ENCODE data around the gene TPI1. TPM values are rescaled to one million over a fixed set of nuclear protein-coding genes. Genes with fewer than 3 reads are reported as not detected.

Gene TPI1
- polyA plus RNA-seq, 1 of the 3 experiments (the other 2 are of a cell fraction), result 1,175 TPM

GRCh38 chr12:6827437-6827911, 39.9 kb upstream of the TPI1 start:
- CTCF ChIA-PET, result interaction anchor here (1.0 to 14.1 kb wide), 7 partner anchors 8 to 93 kb away, joined by 3 to 246 read pairs (median 55); partner anchors contain the start of genes CDCA3, GNB3, MLF2 and PTMS
- peak overlapping the region in 1 of 2 experiments; percentile 18; a peak in 1 of 4 replicates for H3K4me3 ChIP-seq (ENCODE audit: low read depth in 2 of 2, low read length in 1 of 2)
- no peak for TF ChIP-seq REST (IDR thresholded peaks at IDR 0.05; ENCODE audit: low read depth, low read length)
- peak; percentile 38; the same call in 1 of the 2 replicates for TF ChIP-seq USF2 (IDR thresholded peaks at IDR 0.05; ENCODE audit: borderline replicate concordance, low read depth, low read length)
- TF ChIP-seq YY1 (IDR thresholded peaks at IDR 0.05; ENCODE audit: low read depth), result no peak
- TF ChIP-seq RAD21 (IDR thresholded peaks at IDR 0.05; ENCODE audit: low read length), result no peak
- TF ChIP-seq NRF1 (IDR thresholded peaks at IDR 0.05; ENCODE audit: low read depth, low read length), result no peak
- TF ChIP-seq USF1 (IDR thresholded peaks at IDR 0.05; ENCODE audit: borderline replicate concordance, low read depth), result peak; percentile 82; the same call in 1 of the 2 replicates
- TF ChIP-seq TCF12 (IDR thresholded peaks at IDR 0.05), result no peak
- no peak for TF ChIP-seq NFIC (IDR thresholded peaks at IDR 0.05; ENCODE audit: borderline replicate concordance)
- TF ChIP-seq JUND (IDR thresholded peaks at IDR 0.05), result no peak
- no peak for TF ChIP-seq MEF2A (IDR thresholded peaks at IDR 0.05; ENCODE audit: borderline replicate concordance, low read depth)
- TF ChIP-seq EZH2phosphoT487 (IDR thresholded peaks at IDR 0.05; ENCODE audit: borderline replicate concordance, low read depth), result no peak
- no peak for TF ChIP-seq GABPA (IDR thresholded peaks at IDR 0.05; ENCODE audit: low read depth)
- no peak for TF ChIP-seq EP300 (IDR thresholded peaks at IDR 0.05; ENCODE audit: borderline replicate concordance in 1 of 2, low read depth in 1 of 2, low read length in 1 of 2)
- TF ChIP-seq GATA2 (CRISPR knock-in tag; IDR thresholded peaks at IDR 0.05), result no peak
- TF ChIP-seq CHD2 (IDR thresholded peaks at IDR 0.05; ENCODE audit: low read length, partially characterized antibody), result peak; percentile 28
- peak; percentile 48; the same call in 1 of the 2 replicates for TF ChIP-seq TAF1 (IDR thresholded peaks at IDR 0.05; ENCODE audit: borderline replicate concordance, low read depth, low read length)
- TF ChIP-seq RFX5 (IDR thresholded peaks at IDR 0.05; ENCODE audit: low read length), result no peak
- TF ChIP-seq FOXJ3 (CRISPR knock-in tag; IDR thresholded peaks at IDR 0.05), result no peak
- TF ChIP-seq FOSL2 (IDR thresholded peaks at IDR 0.05; ENCODE audit: borderline replicate concordance, low read depth), result no peak
- peak; percentile 79 for TF ChIP-seq POLR2AphosphoS5 (IDR thresholded peaks at IDR 0.05; ENCODE audit: low read depth, low read length)
- peak; percentile 90 for TF ChIP-seq MAX (IDR thresholded peaks at IDR 0.05; ENCODE audit: low read depth)
- TF ChIP-seq MXI1 (IDR thresholded peaks at IDR 0.05; ENCODE audit: low read depth, low read length), result peak; percentile 97
- TF ChIP-seq TEAD4 (IDR thresholded peaks at IDR 0.05; ENCODE audit: borderline replicate concordance, insufficient read depth), result no peak
- no peak for TF ChIP-seq SMC3 (IDR thresholded peaks at IDR 0.05; ENCODE audit: low read depth, low read length)
- TF ChIP-seq SIN3A (IDR thresholded peaks at IDR 0.05; ENCODE audit: borderline replicate concordance, low read depth, low read length), result no peak
- no peak for TF ChIP-seq RXRA (IDR thresholded peaks at IDR 0.05; ENCODE audit: borderline replicate concordance, low read depth)
- TF ChIP-seq RCOR1 (IDR thresholded peaks at IDR 0.05; ENCODE audit: low read length), result no peak
- no peak for TF ChIP-seq ZBTB33 (IDR thresholded peaks at IDR 0.05; ENCODE audit: borderline replicate concordance, low read depth)

More at GRCh38 chr12:6827437-6827911, 39.9 kb upstream of the TPI1 start:
- DNase-seq, result peak; percentile 92
- H4K20me1 ChIP-seq (ENCODE audit: insufficient read depth), result 0 out of 2 replicates have a peak, but pooled peaks cover 3% of the 10 kb centered on the region
- H3F3A ChIP-seq (replicated peaks; ENCODE audit: insufficient read depth), result peaks cover 8% of the 10 kb centered on the region
- H3K9ac ChIP-seq, result no peak overlapping the region
- H3K9me3 ChIP-seq, result no peaks in the 10 kb centered on the region
- peaks cover 31% of the 10 kb centered on the region for H3K79me2 ChIP-seq (ENCODE audit: insufficient read depth)
- H3K9me2 ChIP-seq, result no peaks in the 10 kb centered on the region
- H2AFZ ChIP-seq (ENCODE audit: low read depth), result no peak overlapping the region
- H3K4me2 ChIP-seq, result peak overlapping the region; percentile 40
- peaks cover 9 to 22% of the 10 kb centered on the region in 2 experiments for H3K36me3 ChIP-seq (replicated peaks in 1 of 2; ENCODE audit: control insufficient read depth in 1 of 2, insufficient read depth in 2 of 2, low read length in 1 of 2)
- H3K27me3 ChIP-seq (ENCODE audit: insufficient read depth), result no peaks in the 10 kb centered on the region
- WGBS (ENCODE audit: low lambda C conversion rate), result 4% methylated on average over 8 of the region's 8 CpGs
- peak overlapping the region; percentile 26 to 93 for H3K27ac ChIP-seq (ENCODE audit: low read depth in 2 of 2, low read length in 1 of 2)
- H3K4me1 ChIP-seq (ENCODE audit: control insufficient read depth in 1 of 2, insufficient read depth in 2 of 2, low read depth in 1 of 2, low read length in 1 of 2), result peaks cover 13 to 48% of the 10 kb centered on the region in 2 experiments; a peak in 3 of 4 replicates
- POLR2A ChIA-PET, result interaction anchor here (1.0 to 7.0 kb wide), 8 partner anchors 9 to 137 kb away, joined by 3 to 46 read pairs (median 4); partner anchors contain the start of genes CDCA3, MLF2, PTMS and SPSB2

All from SK-N-SH (cell line).